K562 (cell line): ENCODE data around the gene TRPM4. TPM values are rescaled to one million over a fixed set of nuclear protein-coding genes. Genes with fewer than 3 reads are reported as not detected.
A peak's percentile ranks its signal among the peaks of the same experiment; 100 is the strongest.

Source experiments
- AFF1 ChIP-seq, 2 experiments: fragments of 450-650 bp; IDR thresholded peaks; 2 replicates each; pipeline ENCODE4 v1.6.1; 2018; ENCODE audit warnings: mild to moderate bottlenecking in 2 of 2, low read depth in 1 of 2; ENCODE audit not compliant: partially characterized antibody in 2 of 2
- ARHGAP35 ChIP-seq: fragments of 450-650 bp; IDR thresholded peaks from 2 replicates; pipeline ENCODE4 v1.6.1; 2018; ENCODE audit not compliant: partially characterized antibody
- CEBPB ChIP-seq: fragments of 450-650 bp; IDR thresholded peaks from 2 replicates; pipeline ENCODE4 v1.6.1; 2016; ENCODE audit warnings: missing genetic modification characterization, missing compliant biosample characterization
- CXXC5 ChIP-seq: fragments of 250-450 bp; sonication (Bioruptor Pico); IDR thresholded peaks from 2 replicates; pipeline ENCODE4 v1.8.0; 2022; ENCODE audit warnings: inconsistent platforms, mild to moderate bottlenecking, moderate library complexity
- ELK1 ChIP-seq: sonication (generic); formaldehyde crosslinking; IDR thresholded peaks from 2 replicates; pipeline ENCODE4 v1.8.1; 2022; ENCODE audit warnings: missing genetic modification reagents
- PRDM10 ChIP-seq: fragments of 450-650 bp; IDR thresholded peaks from 2 replicates; pipeline ENCODE4 v1.6.1; 2018; ENCODE audit not compliant: partially characterized antibody
- ZC3H8 ChIP-seq: fragments of 450-650 bp; IDR thresholded peaks from 2 replicates; pipeline ENCODE4 v1.6.1; 2017
- ZNF212 ChIP-seq: fragments of 450-650 bp; formaldehyde crosslinking; IDR thresholded peaks from 2 replicates; pipeline ENCODE4 v1.4.0; 2020; ENCODE audit warnings: mild to moderate bottlenecking
- ZNF592 ChIP-seq: fragments of 450-650 bp; IDR thresholded peaks from 2 replicates; pipeline ENCODE4 v1.6.1; 2017; ENCODE audit warnings: antibody characterized with exemption, mild to moderate bottlenecking
- ZNF780A ChIP-seq: fragments of 250-450 bp; sonication (Bioruptor Pico); IDR thresholded peaks from 2 replicates; pipeline ENCODE4 v1.5.0; 2021; ENCODE audit warnings: mild to moderate bottlenecking
- polyA plus RNA-seq, 8 experiments: library from polyadenylated mRNA; depleted of rRNA in 4 of 8; stranded (reverse) in 5 of 8; unstranded in 3 of 8; fragments of >200 nt; fragmentation: Nextera tagmentation in 2 of 8; fragmentation: Illumina TruSeq in 1 of 8; extraction: Ambion mirVana in 2 of 8; extraction: Trizol in 1 of 8; gene quantifications; 2 replicates each; pipeline versions ENCODE4 v1.2.1 to v1.2.3, GENCODE V29; 2011 to 2014; ENCODE audit warnings: inconsistent platforms in 1 of 8, missing spikeins in 1 of 8
- total RNA-seq, 7 experiments: library from RNA; depleted of rRNA in 6 of 7; stranded (reverse); fragments of >200 nt in 6 of 7; fragmentation: Illumina TruSeq in 2 of 7; extraction: Trizol in 2 of 7; gene quantifications; 2 replicates each; pipeline versions ENCODE4 v1.2.1 to v1.2.3, GENCODE V29; 2011 to 2021; ENCODE audit warnings: low replicate concordance in 1 of 7

Gene TRPM4
- total and polyA plus RNA-seq, 9 of the 15 experiments (the other 6 are each of a cell fraction or from before 2014, with no cell fraction given) = 6.5 to 45.4 (median 15.2) TPM

GRCh38 chr19:49145573-49146407 lies 11.8 kb upstream of the TRPM4 start (continued):
- no peak for TF ChIP-seq ZC3H8
- no peak for TF ChIP-seq AFF1 (IDR thresholded peaks at IDR 0.05; ENCODE audit: low read depth in 1 of 2, partially characterized antibody in 2 of 2)
- TF ChIP-seq CEBPB (tag) = no peak
- TF ChIP-seq PRDM10 = peak; percentile 99
- TF ChIP-seq ZNF592 = peak; percentile 61; the same call in 1 of the 2 replicates
- no peak for TF ChIP-seq ARHGAP35
- peak; percentile 45 for TF ChIP-seq CXXC5
- no peak for TF ChIP-seq ZNF780A
- TF ChIP-seq ZNF212 (CRISPR knock-in tag) = no peak
- no peak for TF ChIP-seq ELK1 (CRISPR knock-in tag)
